ENCODE measurements around the gene FBXO2.

FBXO2 gene

DNA sequence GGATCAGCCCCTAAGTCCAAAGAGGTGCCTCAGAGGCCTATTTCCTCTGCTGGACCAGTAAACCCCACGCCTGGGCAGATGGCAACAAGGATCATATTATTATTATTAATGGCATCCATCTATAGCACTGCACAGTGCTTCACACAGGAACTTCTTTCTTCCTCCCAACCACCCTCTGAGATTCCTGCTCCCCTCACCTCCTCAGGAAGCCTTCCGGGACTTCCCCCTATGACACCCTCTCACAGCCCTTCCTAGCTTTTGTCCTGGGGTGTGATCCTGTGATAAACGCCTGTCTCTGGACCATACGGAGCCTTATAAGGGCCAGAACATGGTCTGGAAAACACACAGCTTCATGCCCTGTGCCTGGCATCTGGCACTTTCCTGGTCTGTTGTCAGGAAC, 3.2 kb downstream of the FBXO2 start:
- H3K9me3 ChIP-seq (ENCODE audit: control insufficient read depth, insufficient read depth, low read length): no peaks in the 10 kb centered on the region
- H3K9ac ChIP-seq (ENCODE audit: low read depth, low read length): no peak overlapping the region
- no peak overlapping the region; the same call in 1 of the 2 replicates for H3K4me3 ChIP-seq (ENCODE audit: low read depth, low read length)
- H3K4me1 ChIP-seq (ENCODE audit: control insufficient read depth, insufficient read depth, low read length): peaks cover 38% of the 10 kb centered on the region
- peaks cover 5% of the 10 kb centered on the region for H3K36me3 ChIP-seq (ENCODE audit: control insufficient read depth, insufficient read depth, low read length)
- H3K27ac ChIP-seq (ENCODE audit: low read depth, low read length): no peak overlapping the region
- peaks cover 35% of the 10 kb centered on the region for H3K27me3 ChIP-seq (ENCODE audit: control insufficient read depth, insufficient read depth, low read length)

DNA sequence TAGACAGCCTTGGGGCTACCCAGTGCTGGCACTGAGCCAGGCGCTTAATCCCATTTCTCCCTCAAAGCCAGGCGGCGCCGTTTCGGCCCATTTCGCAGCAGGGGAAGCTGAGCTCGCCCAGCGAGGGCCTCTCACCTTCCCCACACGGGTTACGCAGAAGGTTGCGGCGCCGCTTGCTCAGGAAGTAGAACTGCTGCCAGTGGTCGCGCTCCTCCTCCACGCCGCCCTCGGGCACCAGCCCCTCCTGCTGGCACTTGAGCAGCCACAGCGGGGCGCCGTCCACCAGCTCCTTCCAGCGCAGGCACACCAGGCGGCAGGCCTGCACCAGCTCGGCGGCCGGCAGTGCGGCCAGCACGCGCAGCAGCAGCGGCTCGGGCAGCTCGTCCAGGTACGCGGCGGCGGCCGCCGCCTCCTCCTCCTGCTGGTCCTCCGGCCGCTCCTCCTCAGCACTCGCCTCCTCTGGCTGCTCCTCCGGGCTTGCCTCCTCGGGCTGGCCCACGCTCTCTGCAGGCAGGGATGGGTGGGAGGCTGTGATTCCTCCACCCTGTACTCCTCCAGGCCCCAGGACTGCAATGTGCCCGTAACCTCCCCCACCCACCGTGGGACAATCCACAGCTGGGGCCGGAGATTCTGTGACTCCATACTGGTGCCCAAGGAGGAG, 3.8 kb downstream of the FBXO2 start:
- H3K9ac ChIP-seq (ENCODE audit: low read depth, low read length): no peak overlapping the region

DNA sequence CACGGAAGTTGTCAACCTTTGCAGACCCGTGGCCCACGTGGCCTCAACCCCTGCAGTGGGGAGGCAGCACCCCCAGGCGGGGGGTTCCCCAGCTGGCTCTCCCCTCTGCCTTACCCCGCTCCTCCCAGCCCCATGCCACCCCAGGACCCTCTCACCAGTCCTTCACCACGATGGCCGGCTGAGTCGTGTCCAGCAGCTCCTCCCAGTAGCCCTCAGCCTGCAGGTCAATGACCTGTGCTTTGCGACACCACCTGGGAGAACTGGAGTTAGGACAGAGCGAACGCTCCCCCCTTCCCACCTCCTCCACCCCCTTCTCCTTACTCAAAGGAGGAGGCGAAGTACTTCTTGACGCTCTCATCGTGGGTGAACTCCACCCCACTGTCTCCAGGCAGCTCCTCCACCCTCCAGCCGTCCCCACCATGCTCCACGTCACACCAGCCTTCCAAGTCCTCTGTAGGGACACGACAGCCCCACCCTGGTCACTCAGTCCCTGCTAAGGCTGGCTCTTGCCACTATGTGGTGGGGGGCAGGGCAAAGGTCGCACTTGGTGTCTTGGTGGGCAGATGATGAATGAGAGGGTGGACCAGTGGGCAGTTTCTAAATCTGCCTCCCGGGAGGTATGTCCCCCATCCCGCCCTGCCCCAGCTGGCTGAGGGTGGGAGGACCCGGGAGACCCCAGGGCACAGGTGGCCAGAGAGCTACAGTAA, 4.5 kb downstream of the FBXO2 start:
- no peak overlapping the region for H3K9ac ChIP-seq (ENCODE audit: low read depth, low read length)
- H3K36me3 ChIP-seq (ENCODE audit: control insufficient read depth, insufficient read depth, low read length): 0 out of 2 replicates have a peak, but pooled peaks cover 2% of the 10 kb centered on the region
- no peak overlapping the region; the same call in 1 of the 2 replicates for H3K4me3 ChIP-seq (ENCODE audit: low read depth, low read length)
- peaks cover 35% of the 10 kb centered on the region for H3K27me3 ChIP-seq (ENCODE audit: control insufficient read depth, insufficient read depth, low read length)
- H3K4me1 ChIP-seq (ENCODE audit: control insufficient read depth, insufficient read depth, low read length): peaks cover 30% of the 10 kb centered on the region
- H3K9me3 ChIP-seq (ENCODE audit: control insufficient read depth, insufficient read depth, low read length): no peaks in the 10 kb centered on the region
- no peak overlapping the region for H3K27ac ChIP-seq (ENCODE audit: low read depth, low read length)

More for the DNA sequence above, 3.8 kb downstream of the FBXO2 start:
- peaks cover 32% of the 10 kb centered on the region for H3K4me1 ChIP-seq (ENCODE audit: control insufficient read depth, insufficient read depth, low read length)
- H3K4me3 ChIP-seq (ENCODE audit: low read depth, low read length): peak overlapping the region; percentile 43
- no peak overlapping the region for H3K27ac ChIP-seq (ENCODE audit: low read depth, low read length)
- 0 out of 2 replicates have a peak, but pooled peaks cover 2% of the 10 kb centered on the region for H3K36me3 ChIP-seq (ENCODE audit: control insufficient read depth, insufficient read depth, low read length)
- H3K27me3 ChIP-seq (ENCODE audit: control insufficient read depth, insufficient read depth, low read length): peaks cover 35% of the 10 kb centered on the region
- H3K9me3 ChIP-seq (ENCODE audit: control insufficient read depth, insufficient read depth, low read length): no peaks in the 10 kb centered on the region

DNA sequence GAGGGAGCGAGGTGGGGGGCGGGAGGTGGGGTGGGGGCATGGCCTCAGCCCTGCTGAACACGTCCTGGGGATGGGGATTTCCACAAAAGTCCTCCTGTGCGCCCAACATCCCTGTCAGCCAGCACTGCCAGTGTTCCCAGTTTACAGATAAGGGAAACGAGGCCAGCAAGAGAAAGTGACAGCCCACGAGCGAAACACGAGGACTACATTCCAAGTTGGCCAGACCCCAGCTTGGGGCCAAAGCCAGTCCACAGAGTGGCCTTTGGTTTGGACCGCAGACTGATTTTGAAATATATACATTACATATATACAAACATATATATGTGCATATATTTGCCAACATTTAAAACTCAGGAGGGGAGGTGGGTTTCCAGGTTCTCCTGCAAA, 5.0 kb downstream of the FBXO2 start:
- Histone ChIP-seq H3K4me1 (ENCODE audit: control insufficient read depth, insufficient read depth, low read length) (peaks cover 30% of the 10 kb centered on the region), H3K4me3 (ENCODE audit: low read depth, low read length) (no peak overlapping the region), H3K9ac (ENCODE audit: low read depth, low read length) (no peak overlapping the region), H3K9me3 (ENCODE audit: control insufficient read depth, insufficient read depth, low read length) (no peaks in the 10 kb centered on the region), H3K36me3 (ENCODE audit: control insufficient read depth, insufficient read depth, low read length) (0 out of 2 replicates have a peak, but pooled peaks cover 2% of the 10 kb centered on the region), H3K27ac (ENCODE audit: low read depth, low read length) (no peak overlapping the region), H3K27me3 (ENCODE audit: control insufficient read depth, insufficient read depth, low read length) (peaks cover 35% of the 10 kb centered on the region)

DNA sequence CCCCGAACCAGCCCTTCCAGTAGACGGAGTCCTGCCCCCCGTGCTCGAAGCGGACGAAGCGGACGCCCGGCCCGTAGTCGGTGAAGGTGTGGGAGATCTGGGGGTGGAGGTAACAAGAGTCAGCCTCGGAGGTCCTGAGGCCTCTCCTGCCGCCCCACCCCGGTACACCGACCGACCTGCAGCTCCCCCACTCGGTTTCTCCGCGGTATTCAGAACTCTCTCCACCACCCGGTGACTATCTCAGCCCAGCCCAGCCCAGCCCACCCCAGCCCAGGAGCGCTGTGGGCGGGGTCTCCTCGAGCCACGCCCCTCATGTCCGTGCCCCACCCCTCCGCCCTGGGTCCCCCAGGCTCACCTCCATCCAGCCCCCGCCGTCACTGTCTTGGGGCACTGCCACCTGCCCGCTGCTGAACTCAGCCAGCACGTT, 5.5 kb downstream of the FBXO2 start:
- peaks cover 29% of the 10 kb centered on the region for H3K4me1 ChIP-seq (ENCODE audit: control insufficient read depth, insufficient read depth, low read length)
- no peak overlapping the region for H3K27ac ChIP-seq (ENCODE audit: low read depth, low read length)
- H3K27me3 ChIP-seq (ENCODE audit: control insufficient read depth, insufficient read depth, low read length): peaks cover 34% of the 10 kb centered on the region
- H3K9me3 ChIP-seq (ENCODE audit: control insufficient read depth, insufficient read depth, low read length): no peaks in the 10 kb centered on the region
- no peak overlapping the region for H3K9ac ChIP-seq (ENCODE audit: low read depth, low read length)
- no peak overlapping the region; the same call in 1 of the 2 replicates for H3K4me3 ChIP-seq (ENCODE audit: low read depth, low read length)
- 0 out of 2 replicates have a peak, but pooled peaks cover 2% of the 10 kb centered on the region for H3K36me3 ChIP-seq (ENCODE audit: control insufficient read depth, insufficient read depth, low read length)

DNA sequence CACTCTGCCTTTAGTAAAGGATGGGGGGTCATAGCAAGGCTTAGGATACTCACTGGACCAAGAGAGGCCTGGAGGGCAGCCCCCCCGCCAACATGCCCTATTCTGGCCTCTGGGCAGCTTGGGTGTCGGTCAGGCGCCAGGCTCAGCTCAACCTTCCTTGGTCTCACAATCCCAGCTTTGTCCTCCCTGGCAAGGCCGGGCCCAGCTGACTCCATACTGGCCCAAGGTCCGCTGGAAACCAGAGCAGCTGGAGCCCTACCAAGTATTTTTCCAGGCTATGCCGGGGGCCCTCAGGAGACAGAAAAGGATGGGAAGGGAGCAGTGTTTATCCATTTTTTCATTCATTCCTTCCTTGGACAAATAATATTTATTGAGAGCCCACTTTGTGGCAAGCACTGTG, 6.2 kb downstream of the FBXO2 start:
- no peak overlapping the region for H3K9ac ChIP-seq (ENCODE audit: low read depth, low read length)
- H3K4me3 ChIP-seq (ENCODE audit: low read depth, low read length): no peak overlapping the region
- peaks cover 25% of the 10 kb centered on the region for H3K4me1 ChIP-seq (ENCODE audit: control insufficient read depth, insufficient read depth, low read length)
- no peaks in the 10 kb centered on the region for H3K9me3 ChIP-seq (ENCODE audit: control insufficient read depth, insufficient read depth, low read length)
- H3K27ac ChIP-seq (ENCODE audit: low read depth, low read length): no peak overlapping the region
- H3K27me3 ChIP-seq (ENCODE audit: control insufficient read depth, insufficient read depth, low read length): peaks cover 31% of the 10 kb centered on the region
- H3K36me3 ChIP-seq (ENCODE audit: control insufficient read depth, insufficient read depth, low read length): 0 out of 2 replicates have a peak, but pooled peaks cover 2% of the 10 kb centered on the region

DNA sequence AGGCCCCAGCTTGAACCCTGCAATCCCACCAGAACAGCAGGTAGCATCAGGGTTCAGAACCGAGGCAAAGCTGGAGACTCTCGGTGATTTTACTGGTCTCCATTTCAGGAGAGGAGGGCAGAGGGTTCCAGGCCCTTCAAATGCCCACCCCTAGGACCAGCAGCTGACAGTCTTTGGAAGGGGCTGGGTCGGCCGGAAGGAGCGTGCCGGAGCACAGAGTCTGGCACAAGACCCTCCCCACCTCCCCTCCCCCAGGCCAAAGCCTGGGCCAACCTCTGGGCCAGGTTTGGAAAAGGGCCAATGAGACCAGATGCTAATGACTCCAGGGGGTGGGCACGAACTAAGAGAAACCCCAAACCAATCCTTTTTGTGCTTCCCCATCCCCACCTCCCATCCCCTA, 6.9 kb downstream of the FBXO2 start:
- Histone ChIP-seq H3K36me3 (ENCODE audit: control insufficient read depth, insufficient read depth, low read length) (0 out of 2 replicates have a peak, but pooled peaks cover 2% of the 10 kb centered on the region), H3K9ac (ENCODE audit: low read depth, low read length) (no peak overlapping the region), H3K27me3 (ENCODE audit: control insufficient read depth, insufficient read depth, low read length) (peaks cover 24% of the 10 kb centered on the region), H3K9me3 (ENCODE audit: control insufficient read depth, insufficient read depth, low read length) (no peaks in the 10 kb centered on the region), H3K4me1 (ENCODE audit: control insufficient read depth, insufficient read depth, low read length) (peaks cover 18% of the 10 kb centered on the region), H3K4me3 (ENCODE audit: low read depth, low read length) (no peak overlapping the region), H3K27ac (ENCODE audit: low read depth, low read length) (no peak overlapping the region)

DNA sequence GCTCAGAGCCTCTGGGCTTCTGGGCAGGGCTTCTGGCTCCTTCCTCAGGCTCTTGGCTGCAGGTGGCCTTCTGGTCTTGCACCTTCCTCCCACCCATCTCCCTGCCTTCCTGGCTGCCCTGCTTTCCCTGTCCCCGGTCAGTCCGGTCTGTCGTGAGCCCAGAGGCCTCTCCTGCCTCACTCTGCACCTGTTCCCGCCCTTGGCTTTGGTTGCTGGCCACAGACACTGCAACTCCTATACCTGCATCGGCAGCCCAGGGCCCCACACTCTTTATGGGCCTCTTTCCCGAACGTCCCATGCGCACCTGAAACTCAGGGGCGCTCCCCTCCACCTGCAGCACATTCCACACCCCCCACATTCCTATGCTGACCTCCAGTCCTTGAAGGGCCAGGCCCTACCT, 7.9 kb downstream of the FBXO2 start:
- Histone ChIP-seq H3K27ac (ENCODE audit: low read depth, low read length) (no peak overlapping the region), H3K9me3 (ENCODE audit: control insufficient read depth, insufficient read depth, low read length) (no peaks in the 10 kb centered on the region), H3K27me3 (ENCODE audit: control insufficient read depth, insufficient read depth, low read length) (peaks cover 15% of the 10 kb centered on the region), H3K9ac (ENCODE audit: low read depth, low read length) (no peak overlapping the region), H3K4me3 (ENCODE audit: low read depth, low read length) (no peak overlapping the region), H3K36me3 (ENCODE audit: control insufficient read depth, insufficient read depth, low read length) (0 out of 2 replicates have a peak, but pooled peaks cover 2% of the 10 kb centered on the region), H3K4me1 (ENCODE audit: control insufficient read depth, insufficient read depth, low read length) (peaks cover 18% of the 10 kb centered on the region)

DNA sequence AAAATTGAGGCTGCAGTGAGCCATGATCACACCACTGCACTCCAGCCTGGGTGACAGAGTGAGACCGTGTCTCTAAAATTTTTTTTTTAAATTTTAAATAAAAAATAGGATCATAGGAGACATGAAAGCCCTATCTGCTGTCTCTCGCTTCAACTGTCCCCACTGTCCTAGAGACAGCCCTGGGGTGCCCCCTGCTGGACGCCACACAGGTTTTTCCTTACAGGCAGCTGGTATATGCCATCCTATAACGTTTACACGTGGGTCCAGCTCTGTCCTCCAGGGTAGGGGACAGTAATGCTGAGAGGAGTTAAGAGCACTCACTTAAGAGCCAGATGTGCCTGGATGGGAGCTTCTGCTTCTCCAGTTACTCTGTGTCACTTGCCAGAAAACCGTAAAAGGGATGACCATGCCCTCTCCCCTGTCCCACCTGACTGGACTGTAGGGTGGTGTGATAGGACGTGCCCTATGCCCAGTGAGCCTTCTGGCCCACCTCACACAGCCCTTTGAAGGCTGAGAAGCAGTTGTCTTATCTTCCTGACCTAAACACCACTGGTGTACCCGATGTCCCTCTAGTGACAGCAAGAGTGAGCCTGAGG, 8.5 kb downstream of the FBXO2 start:
- Histone ChIP-seq H3K4me1 (ENCODE audit: control insufficient read depth, insufficient read depth, low read length) (peaks cover 14% of the 10 kb centered on the region), H3K9ac (ENCODE audit: low read depth, low read length) (no peak overlapping the region), H3K27ac (ENCODE audit: low read depth, low read length) (no peak overlapping the region), H3K36me3 (ENCODE audit: control insufficient read depth, insufficient read depth, low read length) (0 out of 2 replicates have a peak, but pooled peaks cover 2% of the 10 kb centered on the region), H3K4me3 (ENCODE audit: low read depth, low read length) (no peak overlapping the region), H3K27me3 (ENCODE audit: control insufficient read depth, insufficient read depth, low read length) (peaks cover 10% of the 10 kb centered on the region; the same call in 1 of the 2 replicates), H3K9me3 (ENCODE audit: control insufficient read depth, insufficient read depth, low read length) (no peaks in the 10 kb centered on the region)

DNA sequence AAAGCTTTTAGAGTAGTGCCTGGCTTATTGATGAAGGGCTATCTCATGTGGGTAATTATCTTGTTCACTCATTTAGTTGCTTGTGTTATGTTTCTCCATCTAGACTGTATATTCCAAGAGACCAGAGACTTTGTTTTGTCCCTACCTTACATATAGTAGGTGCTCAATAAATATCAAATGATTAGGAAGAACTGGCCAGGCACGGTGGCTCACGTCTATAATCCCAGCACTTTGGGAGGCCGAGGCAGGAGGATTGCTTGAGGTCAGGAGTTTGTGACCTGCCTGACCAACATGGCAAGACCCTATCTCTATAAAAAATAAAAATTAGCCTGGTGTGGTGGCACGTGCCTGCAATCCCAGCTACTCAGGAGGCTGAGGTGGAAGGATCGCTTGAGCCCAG, 9.0 kb downstream of the FBXO2 start:
- Histone ChIP-seq H3K27ac (ENCODE audit: low read depth, low read length) (no peak overlapping the region), H3K27me3 (ENCODE audit: control insufficient read depth, insufficient read depth, low read length) (peaks cover 6% of the 10 kb centered on the region; the same call in 1 of the 2 replicates), H3K4me1 (ENCODE audit: control insufficient read depth, insufficient read depth, low read length) (peaks cover 9% of the 10 kb centered on the region; the same call in 1 of the 2 replicates), H3K9ac (ENCODE audit: low read depth, low read length) (no peak overlapping the region), H3K4me3 (ENCODE audit: low read depth, low read length) (no peak overlapping the region), H3K9me3 (ENCODE audit: control insufficient read depth, insufficient read depth, low read length) (no peaks in the 10 kb centered on the region), H3K36me3 (ENCODE audit: control insufficient read depth, insufficient read depth, low read length) (0 out of 2 replicates have a peak, but pooled peaks cover 2% of the 10 kb centered on the region)
